Chondrocyte (in vitro differentiated cells): ENCODE results near the gene AFAP1. TPM values are rescaled to one million over a fixed set of nuclear protein-coding genes. Genes with fewer than 3 reads are reported as not detected.

Experiments used
- DNase-seq: peaks from one replicate; pipeline ENCODE4 v3.0.0; 2021; ENCODE audit warnings: mixed read lengths, low spot score
- H3K27ac Mint-ChIP-seq: one replicate; pipeline ENCODE4 v1.8.0; 2021; ENCODE audit warnings: mild to moderate bottlenecking, moderate library complexity, mixed read lengths; ENCODE audit not compliant: unreplicated experiment
- H3K27me3 Mint-ChIP-seq: 2 replicates; pipeline ENCODE4 v1.8.0; 2021; ENCODE audit warnings: low read depth, mixed read lengths
- H3K36me3 Mint-ChIP-seq: 2 replicates; pipeline ENCODE4 v1.8.0; 2021; ENCODE audit warnings: low read depth, mixed read lengths
- H3K4me1 Mint-ChIP-seq: 2 replicates; pipeline ENCODE4 v1.8.0; 2021; ENCODE audit warnings: low read depth, mild to moderate bottlenecking, mixed read lengths
- H3K4me3 Mint-ChIP-seq: one replicate; pipeline ENCODE4 v1.8.0; 2021; ENCODE audit warnings: mild to moderate bottlenecking, moderate library complexity, mixed read lengths; ENCODE audit not compliant: unreplicated experiment
- H3K9me3 Mint-ChIP-seq: 2 replicates; pipeline ENCODE4 v1.8.0; 2021; ENCODE audit warnings: low read depth, mixed read lengths
- total RNA-seq: library from RNA; stranded (reverse); gene quantifications from 3 replicates; pipeline ENCODE4 v1.2.1, GENCODE V29; 2021
- TF ChIP-seq, protein P1 (sequence below): fragments of 200-600 bp; sonication (generic); IDR thresholded peaks from 2 replicates; pipeline ENCODE4 v1.5.0; 2021; ENCODE audit warnings: antibody characterized with exemption, mild to moderate bottlenecking, moderate library complexity

Gene AFAP1
- total RNA-seq, 1 donor from 2014 or later = 118 TPM

DNA sequence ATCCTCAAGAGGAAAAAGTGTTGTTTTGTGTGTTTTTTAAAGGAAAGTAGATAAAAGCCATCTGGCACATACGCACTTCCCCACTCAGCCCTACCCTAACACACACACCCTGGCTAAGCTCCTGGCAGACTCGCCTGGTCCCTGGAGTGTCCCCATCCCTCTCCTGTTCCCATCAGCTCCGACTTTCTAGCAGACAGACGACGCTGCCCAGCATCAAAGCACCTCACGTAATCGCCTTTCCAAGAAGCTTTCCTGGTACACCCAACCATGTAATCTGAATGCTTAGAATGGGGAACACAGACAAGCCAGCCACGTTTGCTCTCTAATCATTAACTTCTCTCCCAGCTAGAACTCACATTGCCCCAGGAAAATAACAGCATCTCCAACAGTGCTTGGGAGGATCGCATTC, 116.2 kb downstream of the AFAP1 start:
- Mint-ChIP-seq H3K9me3 (no peaks in the 10 kb centered on the region), H3K36me3 (peaks cover 28% of the 10 kb centered on the region), H3K27ac (peak overlapping the region; percentile 97)

DNA sequence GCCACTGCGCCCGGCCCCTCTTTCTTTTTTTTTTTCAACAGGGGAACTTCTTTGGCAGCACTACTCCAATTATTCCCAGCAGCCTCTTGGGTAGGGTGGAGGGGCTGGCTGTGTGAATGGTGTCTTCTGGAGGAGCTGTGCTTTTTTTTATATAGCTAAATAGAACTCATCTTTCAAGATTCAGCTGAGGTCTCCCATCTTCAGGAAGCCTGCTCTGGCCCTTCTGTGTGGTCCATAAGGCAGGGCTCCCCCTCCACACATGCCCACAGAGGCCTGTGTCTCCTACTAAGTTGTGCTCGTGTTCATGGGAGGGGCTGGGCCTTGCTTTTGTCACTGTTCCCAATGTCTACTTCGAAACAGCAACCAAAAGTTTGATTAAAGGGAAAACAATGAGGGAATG, 116.8 kb downstream of the AFAP1 start:
- H3K9me3 Mint-ChIP-seq = no peaks in the 10 kb centered on the region
- DNase-seq = no peak
- H3K36me3 Mint-ChIP-seq = peaks cover 32% of the 10 kb centered on the region
- no peaks in the 10 kb centered on the region for H3K27me3 Mint-ChIP-seq
- H3K27ac Mint-ChIP-seq = peak overlapping the region; percentile 97
- H3K4me3 Mint-ChIP-seq = peak overlapping the region; percentile 24
- H3K4me1 Mint-ChIP-seq = peaks cover 81% of the 10 kb centered on the region
- TF ChIP-seq, protein P1, sequence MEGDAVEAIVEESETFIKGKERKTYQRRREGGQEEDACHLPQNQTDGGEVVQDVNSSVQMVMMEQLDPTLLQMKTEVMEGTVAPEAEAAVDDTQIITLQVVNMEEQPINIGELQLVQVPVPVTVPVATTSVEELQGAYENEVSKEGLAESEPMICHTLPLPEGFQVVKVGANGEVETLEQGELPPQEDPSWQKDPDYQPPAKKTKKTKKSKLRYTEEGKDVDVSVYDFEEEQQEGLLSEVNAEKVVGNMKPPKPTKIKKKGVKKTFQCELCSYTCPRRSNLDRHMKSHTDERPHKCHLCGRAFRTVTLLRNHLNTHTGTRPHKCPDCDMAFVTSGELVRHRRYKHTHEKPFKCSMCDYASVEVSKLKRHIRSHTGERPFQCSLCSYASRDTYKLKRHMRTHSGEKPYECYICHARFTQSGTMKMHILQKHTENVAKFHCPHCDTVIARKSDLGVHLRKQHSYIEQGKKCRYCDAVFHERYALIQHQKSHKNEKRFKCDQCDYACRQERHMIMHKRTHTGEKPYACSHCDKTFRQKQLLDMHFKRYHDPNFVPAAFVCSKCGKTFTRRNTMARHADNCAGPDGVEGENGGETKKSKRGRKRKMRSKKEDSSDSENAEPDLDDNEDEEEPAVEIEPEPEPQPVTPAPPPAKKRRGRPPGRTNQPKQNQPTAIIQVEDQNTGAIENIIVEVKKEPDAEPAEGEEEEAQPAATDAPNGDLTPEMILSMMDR = no peak

More for the DNA sequence above, 116.2 kb downstream of the AFAP1 start:
- H3K4me1 Mint-ChIP-seq = peaks cover 82% of the 10 kb centered on the region
- H3K4me3 Mint-ChIP-seq = peak overlapping the region; percentile 11
- TF ChIP-seq, protein P1 = no peak
- DNase-seq = no peak
- no peaks in the 10 kb centered on the region for H3K27me3 Mint-ChIP-seq

DNA sequence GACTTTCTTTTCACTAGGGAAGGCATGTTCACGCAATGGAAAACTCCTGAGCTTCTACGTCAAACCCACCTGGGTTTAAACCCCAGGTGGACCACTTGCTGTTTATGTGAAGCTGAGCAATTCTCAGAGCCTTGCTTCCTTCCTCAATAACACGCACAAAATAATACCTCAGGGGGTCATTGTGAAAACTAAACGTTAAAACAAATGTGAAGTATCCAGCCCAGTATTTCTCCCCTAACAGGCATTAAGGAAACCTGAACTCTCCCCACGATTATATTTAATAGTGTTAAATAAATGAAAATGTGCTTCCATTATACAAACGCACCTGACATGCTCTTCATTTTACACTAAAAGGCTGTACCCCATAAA, 117.5 kb downstream of the AFAP1 start:
- Mint-ChIP-seq H3K27ac (peak overlapping the region; percentile 97), H3K4me1 (peaks cover 74% of the 10 kb centered on the region), H3K36me3 (peaks cover 32% of the 10 kb centered on the region), H3K27me3 (no peaks in the 10 kb centered on the region), H3K4me3 (no peak overlapping the region), H3K9me3 (no peaks in the 10 kb centered on the region)
- TF ChIP-seq, protein P1 = no peak
- DNase-seq = no peak

DNA sequence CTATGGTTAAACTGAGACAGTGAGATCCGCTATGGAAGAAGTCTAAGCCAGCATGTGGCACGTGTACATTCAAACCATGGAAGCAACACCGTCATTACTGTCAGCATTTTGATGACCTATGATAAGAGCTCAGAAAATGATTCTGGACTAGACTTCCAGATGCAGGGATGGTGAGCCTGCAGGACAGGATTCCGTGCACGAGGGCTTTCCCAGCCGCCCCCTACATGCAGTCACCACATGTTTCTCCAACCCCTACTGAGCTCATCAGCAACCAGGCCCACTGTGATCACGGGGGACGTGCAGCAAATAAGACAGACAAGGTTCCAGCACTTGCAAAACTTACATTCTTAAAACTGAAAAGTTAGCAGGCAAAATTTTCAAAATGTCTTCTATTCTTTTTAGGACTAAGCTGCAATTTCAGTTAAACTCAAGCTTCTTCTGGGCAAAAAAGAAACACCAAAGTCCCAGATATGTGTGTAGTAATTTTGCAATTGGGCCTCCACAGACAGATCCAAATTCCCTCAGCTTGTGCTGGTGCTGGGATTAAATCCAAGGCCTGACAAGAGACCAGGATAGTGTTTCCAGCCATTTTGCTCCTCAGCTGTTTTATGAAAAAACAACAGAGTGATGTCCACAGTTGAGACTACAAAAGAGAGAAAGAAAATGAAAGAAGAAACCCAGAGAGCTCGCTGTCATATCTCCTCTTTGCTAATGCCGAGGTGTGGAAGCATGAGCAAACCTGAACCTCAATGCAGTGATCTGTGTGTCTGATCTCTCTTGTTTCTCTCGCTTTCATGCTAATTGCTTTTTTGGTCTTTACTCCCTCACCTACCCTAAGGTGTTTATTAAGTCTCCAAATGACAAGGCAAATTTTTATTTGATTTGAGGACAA, 118.2 kb downstream of the AFAP1 start:
- Mint-ChIP-seq H3K4me3 (no peak overlapping the region), H3K36me3 (peaks cover 30% of the 10 kb centered on the region), H3K9me3 (no peaks in the 10 kb centered on the region), H3K4me1 (peaks cover 73% of the 10 kb centered on the region), H3K27ac (peak overlapping the region; percentile 97), H3K27me3 (no peaks in the 10 kb centered on the region)
- no peak for DNase-seq
- TF ChIP-seq, protein P1 = no peak

DNA sequence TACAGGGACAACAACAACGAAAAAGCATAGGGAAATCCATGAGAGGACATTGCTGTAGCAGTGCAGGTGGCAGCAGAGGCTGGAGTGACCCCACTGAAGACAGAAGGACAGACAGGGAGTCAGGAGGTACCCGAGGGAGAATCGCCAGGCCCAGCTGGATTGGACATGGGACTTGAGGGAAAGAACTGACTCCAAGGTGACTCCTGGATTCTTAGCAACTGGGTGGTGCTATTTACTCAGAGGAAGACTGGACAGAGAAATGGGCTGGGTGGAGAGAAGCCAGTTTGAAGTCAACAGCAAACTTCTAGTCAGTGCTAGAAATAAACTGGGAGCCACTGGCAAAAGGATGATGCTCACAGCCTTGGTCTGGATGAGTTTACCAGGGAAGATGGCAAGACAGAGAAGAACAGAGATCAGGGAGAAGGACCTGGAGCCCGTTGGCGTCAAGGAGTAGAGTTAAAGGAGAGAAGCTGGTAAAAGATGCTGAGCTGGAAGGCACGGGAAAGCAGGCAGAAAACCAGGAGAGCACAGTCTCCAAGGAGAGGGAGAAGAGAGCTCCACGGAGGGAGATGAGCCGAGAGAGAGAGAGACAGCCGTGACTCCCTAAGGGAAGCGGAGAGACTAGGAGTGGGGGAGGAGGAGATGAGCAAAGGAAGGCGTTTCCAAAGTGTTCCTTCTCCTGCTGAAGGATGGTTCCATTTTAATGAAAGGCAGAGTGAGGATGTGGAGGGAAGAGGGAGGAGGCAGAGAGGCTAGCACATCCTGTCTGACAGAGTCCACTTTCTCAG, 119.4 kb downstream of the AFAP1 start:
- Mint-ChIP-seq H3K9me3 (no peaks in the 10 kb centered on the region), H3K36me3 (peaks cover 33% of the 10 kb centered on the region), H3K4me1 (peaks cover 71% of the 10 kb centered on the region), H3K27me3 (no peaks in the 10 kb centered on the region), H3K4me3 (no peak overlapping the region), H3K27ac (peak overlapping the region; percentile 65)
- TF ChIP-seq, protein P1 = no peak
- DNase-seq = no peak
